Spleen (tissue), 7 donors: ENCODE measurements around the gene SLC6A20.

Source experiments
- POLR2A ChIP-seq, 3 donors: fragments of 450-650 bp; IDR thresholded peaks; one replicate each; pipeline ENCODE4 v1.5.1; 2017; ENCODE audit warnings: antibody characterized with exemption in 3 of 3, mild to moderate bottlenecking in 1 of 3
- POLR2AphosphoS5 ChIP-seq, 3 donors: sonication (generic); formaldehyde crosslinking; IDR thresholded peaks; one replicate each; pipeline ENCODE4 v1.5.1; 2017; ENCODE audit warnings: antibody characterized with exemption in 3 of 3
- TF ChIP-seq, protein P1 (sequence below), 11 experiments: fragments of 200-600 bp in 7 of 11; fragments of 450-650 bp in 4 of 11; sonication (generic) in 4 of 11; IDR thresholded peaks in 8 of 11; conservative IDR thresholded peaks in 3 of 11; 1 replicate in 7 of 11; 2 replicates in 4 of 11; pipeline versions ENCODE4 v1.4.0 to v1.8.0; 2016 to 2021; ENCODE audit warnings: antibody characterized with exemption in 11 of 11, inconsistent platforms in 4 of 11, mild to moderate bottlenecking in 1 of 11
- donor health status: DM: no; HTN: no; CAD: no; lungs with moderate emphysema.
- donor health status: DM: no; HTN: no; CAD: no.
- donor health status: DM: no; HTN: no; CAD: no.

DNA sequence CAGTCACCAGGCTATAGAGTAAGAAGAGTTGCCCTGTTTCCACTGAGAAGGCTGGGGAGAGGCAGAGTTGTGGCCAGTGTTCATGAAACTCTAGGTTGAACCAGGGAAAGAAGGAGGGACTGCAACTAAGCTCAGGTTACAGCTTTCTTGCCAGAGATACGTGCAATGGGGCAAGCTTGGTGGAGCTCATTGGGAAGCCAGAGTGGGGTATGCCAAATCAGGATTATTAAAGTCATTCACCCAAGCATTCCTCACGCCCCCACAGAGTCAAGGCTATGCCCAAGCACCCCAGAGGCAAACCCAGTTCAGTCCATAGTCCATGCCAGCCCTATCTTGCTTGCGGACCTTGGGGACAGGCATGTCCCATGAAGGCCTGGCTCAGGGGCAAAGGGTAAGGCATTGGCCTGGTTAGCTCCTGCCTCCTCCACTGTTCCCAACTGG, 17.6 kb downstream of the SLC6A20 start:
- TF ChIP-seq, protein P1, sequence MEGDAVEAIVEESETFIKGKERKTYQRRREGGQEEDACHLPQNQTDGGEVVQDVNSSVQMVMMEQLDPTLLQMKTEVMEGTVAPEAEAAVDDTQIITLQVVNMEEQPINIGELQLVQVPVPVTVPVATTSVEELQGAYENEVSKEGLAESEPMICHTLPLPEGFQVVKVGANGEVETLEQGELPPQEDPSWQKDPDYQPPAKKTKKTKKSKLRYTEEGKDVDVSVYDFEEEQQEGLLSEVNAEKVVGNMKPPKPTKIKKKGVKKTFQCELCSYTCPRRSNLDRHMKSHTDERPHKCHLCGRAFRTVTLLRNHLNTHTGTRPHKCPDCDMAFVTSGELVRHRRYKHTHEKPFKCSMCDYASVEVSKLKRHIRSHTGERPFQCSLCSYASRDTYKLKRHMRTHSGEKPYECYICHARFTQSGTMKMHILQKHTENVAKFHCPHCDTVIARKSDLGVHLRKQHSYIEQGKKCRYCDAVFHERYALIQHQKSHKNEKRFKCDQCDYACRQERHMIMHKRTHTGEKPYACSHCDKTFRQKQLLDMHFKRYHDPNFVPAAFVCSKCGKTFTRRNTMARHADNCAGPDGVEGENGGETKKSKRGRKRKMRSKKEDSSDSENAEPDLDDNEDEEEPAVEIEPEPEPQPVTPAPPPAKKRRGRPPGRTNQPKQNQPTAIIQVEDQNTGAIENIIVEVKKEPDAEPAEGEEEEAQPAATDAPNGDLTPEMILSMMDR (IDR thresholded peaks at IDR 0.05 in 8 of 11, conservative IDR thresholded peaks at IDR 0.05 in 3 of 11): no peak
- no peak for TF ChIP-seq POLR2A (IDR thresholded peaks at IDR 0.05)
- no peak for TF ChIP-seq POLR2AphosphoS5 (IDR thresholded peaks at IDR 0.05)
